HepG2 (cell line): ENCODE results near the gene ART4. TPM values are rescaled to one million over a fixed set of nuclear protein-coding genes. Genes with fewer than 3 reads are reported as not detected.

Source experiments
- AKAP8 ChIP-seq: sonication (generic); formaldehyde crosslinking; IDR thresholded peaks from 2 replicates; pipeline ENCODE4 v1.5.1; 2020; ENCODE audit warnings: mild to moderate bottlenecking, missing genetic modification reagents
- FLYWCH1 ChIP-seq: sonication (generic); formaldehyde crosslinking; IDR thresholded peaks from 2 replicates; pipeline ENCODE4 v1.8.1; 2023; ENCODE audit warnings: mild to moderate bottlenecking, missing genetic modification reagents
- KAT2B ChIP-seq: fragments of 150-350 bp; IDR thresholded peaks from 2 replicates; pipeline ENCODE4 v1.6.1; 2014; ENCODE audit warnings: low read depth, low read length, borderline replicate concordance
- KAT7 ChIP-seq: IDR thresholded peaks from 2 replicates; pipeline ENCODE4 v1.6.1; 2018; ENCODE audit warnings: borderline replicate concordance, missing compliant biosample characterization
- KLF12 ChIP-seq: sonication (generic); formaldehyde crosslinking; IDR thresholded peaks from 2 replicates; pipeline ENCODE4 v1.4.0; 2020; ENCODE audit warnings: missing genetic modification reagents, borderline replicate concordance
- NFRKB ChIP-seq: fragments of 450-650 bp; IDR thresholded peaks from 2 replicates; pipeline ENCODE4 v1.6.1; 2017
- NONO ChIP-seq, 2 experiments: fragments of 450-650 bp in 1 of 2; sonication (generic) in 1 of 2; formaldehyde crosslinking in 1 of 2; IDR thresholded peaks in 1 of 2; conservative IDR thresholded peaks in 1 of 2; 2 replicates each; pipeline versions ENCODE4 v1.6.1 to v1.8.0; 2017 to 2022; ENCODE audit warnings: mild to moderate bottlenecking in 1 of 2, missing genetic modification reagents in 1 of 2, moderate library complexity in 1 of 2
- PAF1 ChIP-seq: IDR thresholded peaks from 2 replicates; pipeline ENCODE4 v1.6.1; 2016; ENCODE audit warnings: missing genetic modification reagents, missing compliant biosample characterization
- SMAD3 ChIP-seq: sonication (generic); formaldehyde crosslinking; IDR thresholded peaks from 2 replicates; pipeline ENCODE4 v1.4.0; 2020; ENCODE audit warnings: missing genetic modification reagents
- THAP11 ChIP-seq: IDR thresholded peaks from 2 replicates; pipeline ENCODE4 v1.6.1; 2016; ENCODE audit warnings: missing biosample characterization, missing genetic modification reagents
- YEATS2 ChIP-seq: sonication (generic); formaldehyde crosslinking; IDR thresholded peaks from 2 replicates; pipeline ENCODE4 v1.4.0; 2020; ENCODE audit warnings: missing genetic modification reagents, borderline replicate concordance
- ZNF124 ChIP-seq: sonication (generic); formaldehyde crosslinking; IDR thresholded peaks from 2 replicates; pipeline ENCODE4 v1.4.0; 2020; ENCODE audit warnings: missing genetic modification reagents
- ZNF138 ChIP-seq: sonication (generic); formaldehyde crosslinking; IDR thresholded peaks from 2 replicates; pipeline ENCODE4 v1.5.0; 2020; ENCODE audit warnings: mild to moderate bottlenecking, low read depth, missing genetic modification reagents
- ZNF619 ChIP-seq: sonication (generic); formaldehyde crosslinking; IDR thresholded peaks from 2 replicates; pipeline ENCODE4 v1.4.0; 2020; ENCODE audit warnings: mild to moderate bottlenecking, missing genetic modification reagents
- ZNF639 ChIP-seq: conservative IDR thresholded peaks from 2 replicates; pipeline ENCODE4 v1.6.1; 2018; ENCODE audit warnings: missing genetic modification reagents
- ZNF883 ChIP-seq: sonication (generic); formaldehyde crosslinking; IDR thresholded peaks from 2 replicates; pipeline ENCODE4 v1.5.1; 2020; ENCODE audit warnings: mild to moderate bottlenecking, missing genetic modification reagents; ENCODE audit errors: not compliant biosample characterization
- ZSCAN29 ChIP-seq: sonication (generic); formaldehyde crosslinking; conservative IDR thresholded peaks from 2 replicates; pipeline ENCODE4 v1.4.0; 2020; ENCODE audit warnings: mild to moderate bottlenecking, missing genetic modification reagents
- polyA plus RNA-seq, 8 experiments: library from polyadenylated mRNA; depleted of rRNA in 3 of 8; stranded (reverse) in 7 of 8; unstranded in 1 of 8; fragments of >200 nt; fragmentation: Illumina TruSeq in 4 of 8; extraction: Trizol in 4 of 8; gene quantifications; 2 replicates each; pipeline versions ENCODE4 v1.2.1 to v1.2.3, GENCODE V29; 2011 to 2016; ENCODE audit warnings: low read depth in 4 of 8, missing spikeins in 1 of 8, mixed read lengths in 1 of 8; ENCODE audit not compliant: insufficient read depth in 1 of 8
- total RNA-seq, 5 experiments: library from RNA; depleted of rRNA; stranded (reverse); fragments of >200 nt; fragmentation: Illumina TruSeq; extraction: Trizol; gene quantifications; 2 replicates each; pipeline ENCODE4 v1.2.3, GENCODE V29; 2016; ENCODE audit warnings: low read depth in 1 of 5
- TF ChIP-seq, protein P1 (sequence below): IDR thresholded peaks from 2 replicates; pipeline ENCODE4 v1.6.1; 2016; ENCODE audit warnings: low read depth
- TF ChIP-seq, protein P2 (sequence below): sonication (generic); formaldehyde crosslinking; IDR thresholded peaks from 2 replicates; pipeline ENCODE4 v1.5.1; 2020; ENCODE audit warnings: missing genetic modification reagents, mild to moderate bottlenecking, borderline replicate concordance
- TF ChIP-seq, protein P3 (sequence below): sonication (generic); formaldehyde crosslinking; IDR thresholded peaks from 2 replicates; pipeline ENCODE4 v1.5.1; 2020; ENCODE audit warnings: mild to moderate bottlenecking, missing genetic modification reagents, moderate library complexity

The ART4 gene
- total and polyA plus RNA-seq, 2 of the 13 experiments (the other 11 are each of a cell fraction or from before 2014, with no cell fraction given) = 17.6 to 20.3 TPM

DNA sequence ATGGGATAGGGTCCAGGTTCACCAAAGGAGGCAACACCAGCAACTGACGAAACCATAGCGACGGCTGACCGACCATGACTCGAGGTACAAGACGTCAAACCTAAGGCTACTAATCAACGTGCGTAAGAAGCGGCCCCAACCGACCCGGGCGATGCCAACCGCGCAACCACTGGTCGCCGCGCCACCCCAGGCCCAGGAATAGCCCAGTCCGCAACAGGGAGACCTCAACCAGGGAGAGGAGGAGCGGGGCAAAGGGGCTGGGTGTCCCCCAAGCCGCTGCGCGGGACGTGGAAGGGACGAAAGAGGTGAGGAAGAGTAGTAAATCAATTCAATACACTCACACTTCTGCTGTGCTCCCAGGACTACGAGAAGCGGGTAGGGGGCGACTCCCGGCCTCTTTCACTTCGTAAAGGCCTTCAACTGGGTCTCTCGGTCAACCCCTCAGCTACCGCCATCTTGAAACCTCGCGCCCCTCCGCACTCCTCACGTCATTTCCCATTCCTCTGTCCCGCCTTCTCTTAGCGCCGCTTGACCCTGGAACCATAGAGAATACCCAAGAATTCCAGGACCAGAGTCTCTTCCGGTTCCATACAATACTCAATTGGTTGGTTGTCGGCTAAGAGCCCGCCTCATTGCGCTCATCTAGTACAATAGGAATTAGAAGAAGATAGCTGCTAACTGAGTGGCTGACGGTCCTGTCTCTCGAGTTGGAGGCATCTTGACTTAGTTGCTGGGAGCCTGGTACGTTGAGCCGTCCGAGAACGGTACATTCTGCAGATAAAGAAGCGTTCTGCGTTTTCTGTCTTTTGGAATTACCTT lies 40.1 kb downstream of the ART4 start, which contains the start of the genes C12orf60 and WBP11 (continued):
- TF ChIP-seq, protein P1, sequence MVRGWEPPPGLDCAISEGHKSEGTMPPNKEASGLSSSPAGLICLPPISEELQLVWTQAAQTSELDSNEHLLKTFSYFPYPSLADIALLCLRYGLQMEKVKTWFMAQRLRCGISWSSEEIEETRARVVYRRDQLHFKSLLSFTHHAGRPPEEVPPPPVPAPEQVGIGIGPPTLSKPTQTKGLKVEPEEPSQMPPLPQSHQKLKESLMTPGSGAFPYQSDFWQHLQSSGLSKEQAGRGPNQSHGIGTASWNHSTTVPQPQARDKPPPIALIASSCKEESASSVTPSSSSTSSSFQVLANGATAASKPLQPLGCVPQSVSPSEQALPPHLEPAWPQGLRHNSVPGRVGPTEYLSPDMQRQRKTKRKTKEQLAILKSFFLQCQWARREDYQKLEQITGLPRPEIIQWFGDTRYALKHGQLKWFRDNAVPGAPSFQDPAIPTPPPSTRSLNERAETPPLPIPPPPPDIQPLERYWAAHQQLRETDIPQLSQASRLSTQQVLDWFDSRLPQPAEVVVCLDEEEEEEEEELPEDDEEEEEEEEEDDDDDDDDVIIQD (CRISPR knock-in tag) = peak; percentile 72; the same call in 1 of the 2 replicates
- TF ChIP-seq, protein P2, sequence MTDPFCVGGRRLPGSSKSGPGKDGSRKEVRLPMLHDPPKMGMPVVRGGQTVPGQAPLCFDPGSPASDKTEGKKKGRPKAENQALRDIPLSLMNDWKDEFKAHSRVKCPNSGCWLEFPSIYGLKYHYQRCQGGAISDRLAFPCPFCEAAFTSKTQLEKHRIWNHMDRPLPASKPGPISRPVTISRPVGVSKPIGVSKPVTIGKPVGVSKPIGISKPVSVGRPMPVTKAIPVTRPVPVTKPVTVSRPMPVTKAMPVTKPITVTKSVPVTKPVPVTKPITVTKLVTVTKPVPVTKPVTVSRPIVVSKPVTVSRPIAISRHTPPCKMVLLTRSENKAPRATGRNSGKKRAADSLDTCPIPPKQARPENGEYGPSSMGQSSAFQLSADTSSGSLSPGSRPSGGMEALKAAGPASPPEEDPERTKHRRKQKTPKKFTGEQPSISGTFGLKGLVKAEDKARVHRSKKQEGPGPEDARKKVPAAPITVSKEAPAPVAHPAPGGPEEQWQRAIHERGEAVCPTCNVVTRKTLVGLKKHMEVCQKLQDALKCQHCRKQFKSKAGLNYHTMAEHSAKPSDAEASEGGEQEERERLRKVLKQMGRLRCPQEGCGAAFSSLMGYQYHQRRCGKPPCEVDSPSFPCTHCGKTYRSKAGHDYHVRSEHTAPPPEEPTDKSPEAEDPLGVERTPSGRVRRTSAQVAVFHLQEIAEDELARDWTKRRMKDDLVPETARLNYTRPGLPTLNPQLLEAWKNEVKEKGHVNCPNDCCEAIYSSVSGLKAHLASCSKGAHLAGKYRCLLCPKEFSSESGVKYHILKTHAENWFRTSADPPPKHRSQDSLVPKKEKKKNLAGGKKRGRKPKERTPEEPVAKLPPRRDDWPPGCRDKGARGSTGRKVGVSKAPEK = no peak
- TF ChIP-seq FLYWCH1 (no peak), KAT2B (no peak), ZSCAN29 (CRISPR knock-in tag) (no peak), ZNF124 (no peak), NFRKB (0 out of 2 replicates have a peak, but pooled peaks have one; percentile 56), ZNF883 (CRISPR knock-in tag) (no peak), NONO (IDR thresholded peaks at IDR 0.05) (no peak), NONO (CRISPR knock-in tag; conservative IDR thresholded peaks at IDR 0.05) (peak; percentile 51), SMAD3 (CRISPR knock-in tag) (peak; percentile 72; the same call in 1 of the 2 replicates), THAP11 (CRISPR knock-in tag) (peak; percentile 91), KAT7 (CRISPR knock-in tag) (peak; percentile 91), ZNF138 (no peak), ZNF639 (CRISPR knock-in tag) (no peak), YEATS2 (CRISPR knock-in tag) (peak; percentile 89; the same call in 1 of the 2 replicates), AKAP8 (CRISPR knock-in tag) (no peak), KLF12 (no peak), PAF1 (CRISPR knock-in tag) (no peak), ZNF619 (0 out of 2 replicates have a peak, but pooled peaks have one; percentile 28)
- TF ChIP-seq, protein P3, sequence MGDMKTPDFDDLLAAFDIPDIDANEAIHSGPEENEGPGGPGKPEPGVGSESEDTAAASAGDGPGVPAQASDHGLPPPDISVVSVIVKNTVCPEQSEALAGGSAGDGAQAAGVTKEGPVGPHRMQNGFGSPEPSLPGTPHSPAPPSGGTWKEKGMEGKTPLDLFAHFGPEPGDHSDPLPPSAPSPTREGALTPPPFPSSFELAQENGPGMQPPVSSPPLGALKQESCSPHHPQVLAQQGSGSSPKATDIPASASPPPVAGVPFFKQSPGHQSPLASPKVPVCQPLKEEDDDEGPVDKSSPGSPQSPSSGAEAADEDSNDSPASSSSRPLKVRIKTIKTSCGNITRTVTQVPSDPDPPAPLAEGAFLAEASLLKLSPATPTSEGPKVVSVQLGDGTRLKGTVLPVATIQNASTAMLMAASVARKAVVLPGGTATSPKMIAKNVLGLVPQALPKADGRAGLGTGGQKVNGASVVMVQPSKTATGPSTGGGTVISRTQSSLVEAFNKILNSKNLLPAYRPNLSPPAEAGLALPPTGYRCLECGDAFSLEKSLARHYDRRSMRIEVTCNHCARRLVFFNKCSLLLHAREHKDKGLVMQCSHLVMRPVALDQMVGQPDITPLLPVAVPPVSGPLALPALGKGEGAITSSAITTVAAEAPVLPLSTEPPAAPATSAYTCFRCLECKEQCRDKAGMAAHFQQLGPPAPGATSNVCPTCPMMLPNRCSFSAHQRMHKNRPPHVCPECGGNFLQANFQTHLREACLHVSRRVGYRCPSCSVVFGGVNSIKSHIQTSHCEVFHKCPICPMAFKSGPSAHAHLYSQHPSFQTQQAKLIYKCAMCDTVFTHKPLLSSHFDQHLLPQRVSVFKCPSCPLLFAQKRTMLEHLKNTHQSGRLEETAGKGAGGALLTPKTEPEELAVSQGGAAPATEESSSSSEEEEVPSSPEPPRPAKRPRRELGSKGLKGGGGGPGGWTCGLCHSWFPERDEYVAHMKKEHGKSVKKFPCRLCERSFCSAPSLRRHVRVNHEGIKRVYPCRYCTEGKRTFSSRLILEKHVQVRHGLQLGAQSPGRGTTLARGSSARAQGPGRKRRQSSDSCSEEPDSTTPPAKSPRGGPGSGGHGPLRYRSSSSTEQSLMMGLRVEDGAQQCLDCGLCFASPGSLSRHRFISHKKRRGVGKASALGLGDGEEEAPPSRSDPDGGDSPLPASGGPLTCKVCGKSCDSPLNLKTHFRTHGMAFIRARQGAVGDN (CRISPR knock-in tag) = peak; percentile 73
